GM23338 (cell line): Measurements from ENCODE around the gene CEACAM4. TPM values are rescaled to one million over a fixed set of nuclear protein-coding genes. Genes with fewer than 3 reads are reported as not detected.

ENCODE experiments used
- ATAC-seq: fragments of 200-7000 bp; cut with Tn5 transposase; 3 replicates; pipeline ENCODE4 v1.9.1; 2020
- DNase-seq: peaks from one replicate; pipeline ENCODE4 v3.0.0-alpha.2; 2015; ENCODE audit warnings: low spot score
- H2AFZ ChIP-seq: fragments of 200-600 bp; sonication (generic); 2 replicates; pipeline ENCODE4 v1.8.0; 2016; ENCODE audit warnings: antibody characterized with exemption, mild to moderate bottlenecking, moderate library complexity
- H3F3A ChIP-seq: fragments of 200-600 bp; sonication (generic); replicated peaks from 2 replicates; pipeline ENCODE4 v1.8.0; 2017; ENCODE audit warnings: antibody characterized with exemption, mixed run types, low read depth
- H3K27ac ChIP-seq: fragments of 200-600 bp; sonication (generic); 2 replicates; pipeline ENCODE4 v1.6.1; 2016; ENCODE audit warnings: low read depth
- H3K27me3 ChIP-seq: fragments of 200-600 bp; sonication (generic); 2 replicates; pipeline ENCODE4 v1.8.0; 2016; ENCODE audit warnings: mild to moderate bottlenecking, mixed run types, moderate library complexity; ENCODE audit not compliant: insufficient read depth
- H3K36me3 ChIP-seq: fragments of 200-600 bp; sonication (generic); 2 replicates; pipeline ENCODE4 v1.8.0; 2016; ENCODE audit warnings: mild to moderate bottlenecking; ENCODE audit not compliant: insufficient read depth
- H3K4me1 ChIP-seq: fragments of 200-600 bp; sonication (generic); 2 replicates; pipeline ENCODE4 v1.8.0; 2016; ENCODE audit warnings: mild to moderate bottlenecking, moderate library complexity; ENCODE audit not compliant: insufficient read depth
- H3K4me2 ChIP-seq: fragments of 200-600 bp; sonication (generic); 2 replicates; pipeline ENCODE4 v1.7.1; 2017; ENCODE audit warnings: mixed run types
- H3K4me3 ChIP-seq: fragments of 200-600 bp; sonication (generic); 2 replicates; pipeline ENCODE4 v1.6.1; 2016; ENCODE audit warnings: mixed run types
- H3K79me2 ChIP-seq: fragments of 200-600 bp; sonication (generic); replicated peaks from 2 replicates; pipeline ENCODE4 v1.8.0; 2017; ENCODE audit warnings: mild to moderate bottlenecking; ENCODE audit not compliant: insufficient read depth
- H3K9me2 ChIP-seq: fragments of 200-600 bp; sonication (generic); 2 replicates; pipeline ENCODE4 v1.8.0; 2017; ENCODE audit not compliant: insufficient read depth
- H4K20me1 ChIP-seq: fragments of 200-600 bp; sonication (generic); replicated peaks from 2 replicates; pipeline ENCODE4 v1.8.0; 2017; ENCODE audit warnings: mild to moderate bottlenecking; ENCODE audit not compliant: insufficient read depth
- H3K27ac Mint-ChIP-seq: 2 replicates; pipeline ENCODE4 v1.8.0; 2020; ENCODE audit warnings: inconsistent platforms, mild to moderate bottlenecking, moderate library complexity, mixed read lengths
- H3K27me3 Mint-ChIP-seq: 3 replicates; pipeline ENCODE4 v1.8.0; 2022; ENCODE audit warnings: low read depth, mild to moderate bottlenecking, moderate library complexity, mixed read lengths, inconsistent platforms; ENCODE audit not compliant: insufficient read depth, poor library complexity
- H3K36me3 Mint-ChIP-seq: 3 replicates; pipeline ENCODE4 v1.8.0; 2021; ENCODE audit warnings: low read depth, mild to moderate bottlenecking, inconsistent platforms, moderate library complexity, mixed read lengths
- H3K4me1 Mint-ChIP-seq: 3 replicates; pipeline ENCODE4 v1.8.0; 2020; ENCODE audit warnings: mild to moderate bottlenecking, inconsistent platforms, mixed read lengths
- H3K4me3 Mint-ChIP-seq: 3 replicates; pipeline ENCODE4 v1.8.0; 2021; ENCODE audit warnings: moderate library complexity, mild to moderate bottlenecking, inconsistent platforms, mixed read lengths
- H3K9me3 Mint-ChIP-seq: 3 replicates; pipeline ENCODE4 v1.8.0; 2020; ENCODE audit warnings: moderate library complexity, mild to moderate bottlenecking, inconsistent platforms, mixed read lengths
- CREB1 ChIP-seq: fragments of 250-450 bp; sonication (Bioruptor Pico); IDR thresholded peaks from 2 replicates; pipeline ENCODE4 v1.5.0; 2020; ENCODE audit warnings: low read depth, mild to moderate bottlenecking, moderate library complexity
- EZH2phosphoT487 ChIP-seq: fragments of 200-600 bp; sonication (generic); IDR thresholded peaks from one replicate; pipeline ENCODE4 v1.8.1; 2018; ENCODE audit warnings: antibody characterized with exemption; ENCODE audit not compliant: unreplicated experiment
- JUNB ChIP-seq: IDR thresholded peaks from one replicate; pipeline ENCODE4 v1.6.1; 2016; ENCODE audit warnings: antibody characterized with exemption; ENCODE audit not compliant: unreplicated experiment
- NANOG ChIP-seq: IDR thresholded peaks from 2 replicates; pipeline ENCODE4 v1.6.1; 2016; ENCODE audit warnings: antibody characterized with exemption, borderline replicate concordance
- POLR2AphosphoS5 ChIP-seq: IDR thresholded peaks from 2 replicates; pipeline ENCODE4 v1.6.1; 2016; ENCODE audit warnings: antibody characterized with exemption, low read depth
- ZNF114 ChIP-seq: fragments of 250-450 bp; sonication (Bioruptor Pico); IDR thresholded peaks from 2 replicates; pipeline ENCODE4 v1.5.0; 2020; ENCODE audit warnings: mild to moderate bottlenecking, moderate library complexity
- polyA plus RNA-seq: library from polyadenylated mRNA; unstranded; fragments of >200 nt; fragmentation: Nextera tagmentation; extraction: Ambion mirVana; gene quantifications from 2 replicates; pipeline ENCODE4 v1.2.1, GENCODE V29; 2016
- total RNA-seq: library from RNA; depleted of rRNA; stranded (reverse); fragments of >200 nt; shearing (Covaris generic); gene quantifications from 2 replicates; pipeline ENCODE4 v1.2.3, GENCODE V29; 2014
- TF ChIP-seq, protein P1 (sequence below): fragments of 250-450 bp; sonication (Bioruptor Pico); IDR thresholded peaks from 2 replicates; pipeline ENCODE4 v1.5.0; 2020; ENCODE audit warnings: mild to moderate bottlenecking, moderate library complexity
- TF ChIP-seq, protein P2 (sequence below): IDR thresholded peaks from 2 replicates; pipeline ENCODE4 v1.6.1; 2016; ENCODE audit warnings: antibody characterized with exemption

CEACAM4 gene
- total and polyA plus RNA-seq, 2 experiments from 2014 or later = not detected

DNA sequence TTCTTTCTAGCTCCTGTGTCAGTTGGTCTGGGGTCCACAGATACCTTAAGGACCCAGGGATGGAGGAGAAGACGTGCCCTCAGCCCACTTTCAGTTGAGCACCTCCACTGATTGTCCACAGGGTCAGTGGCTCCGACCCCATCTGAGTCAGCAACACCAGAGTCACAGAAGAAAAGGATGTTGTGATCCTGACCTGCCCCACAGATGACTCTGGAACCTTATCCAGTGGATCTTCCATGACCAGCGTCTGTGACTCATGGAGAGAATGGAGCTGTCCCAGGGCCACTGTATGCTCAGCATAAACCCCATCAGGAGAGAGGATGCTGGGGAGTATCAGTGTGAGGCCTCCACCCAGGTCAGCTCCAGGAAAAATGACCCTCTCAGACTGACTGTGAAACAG is 22.0 kb downstream of the CEACAM4 start:
- no peak for DNase-seq
- no peaks in the 10 kb centered on the region for H3K9me2 ChIP-seq
- H3K4me1 Mint-ChIP-seq = peaks cover 7% of the 10 kb centered on the region
- no peaks in the 10 kb centered on the region for H3K9me3 Mint-ChIP-seq
- no peaks in the 10 kb centered on the region for H3K36me3 ChIP-seq
- ATAC-seq = no peak
- H3K4me2 ChIP-seq = no peak overlapping the region
- TF ChIP-seq, protein P1, sequence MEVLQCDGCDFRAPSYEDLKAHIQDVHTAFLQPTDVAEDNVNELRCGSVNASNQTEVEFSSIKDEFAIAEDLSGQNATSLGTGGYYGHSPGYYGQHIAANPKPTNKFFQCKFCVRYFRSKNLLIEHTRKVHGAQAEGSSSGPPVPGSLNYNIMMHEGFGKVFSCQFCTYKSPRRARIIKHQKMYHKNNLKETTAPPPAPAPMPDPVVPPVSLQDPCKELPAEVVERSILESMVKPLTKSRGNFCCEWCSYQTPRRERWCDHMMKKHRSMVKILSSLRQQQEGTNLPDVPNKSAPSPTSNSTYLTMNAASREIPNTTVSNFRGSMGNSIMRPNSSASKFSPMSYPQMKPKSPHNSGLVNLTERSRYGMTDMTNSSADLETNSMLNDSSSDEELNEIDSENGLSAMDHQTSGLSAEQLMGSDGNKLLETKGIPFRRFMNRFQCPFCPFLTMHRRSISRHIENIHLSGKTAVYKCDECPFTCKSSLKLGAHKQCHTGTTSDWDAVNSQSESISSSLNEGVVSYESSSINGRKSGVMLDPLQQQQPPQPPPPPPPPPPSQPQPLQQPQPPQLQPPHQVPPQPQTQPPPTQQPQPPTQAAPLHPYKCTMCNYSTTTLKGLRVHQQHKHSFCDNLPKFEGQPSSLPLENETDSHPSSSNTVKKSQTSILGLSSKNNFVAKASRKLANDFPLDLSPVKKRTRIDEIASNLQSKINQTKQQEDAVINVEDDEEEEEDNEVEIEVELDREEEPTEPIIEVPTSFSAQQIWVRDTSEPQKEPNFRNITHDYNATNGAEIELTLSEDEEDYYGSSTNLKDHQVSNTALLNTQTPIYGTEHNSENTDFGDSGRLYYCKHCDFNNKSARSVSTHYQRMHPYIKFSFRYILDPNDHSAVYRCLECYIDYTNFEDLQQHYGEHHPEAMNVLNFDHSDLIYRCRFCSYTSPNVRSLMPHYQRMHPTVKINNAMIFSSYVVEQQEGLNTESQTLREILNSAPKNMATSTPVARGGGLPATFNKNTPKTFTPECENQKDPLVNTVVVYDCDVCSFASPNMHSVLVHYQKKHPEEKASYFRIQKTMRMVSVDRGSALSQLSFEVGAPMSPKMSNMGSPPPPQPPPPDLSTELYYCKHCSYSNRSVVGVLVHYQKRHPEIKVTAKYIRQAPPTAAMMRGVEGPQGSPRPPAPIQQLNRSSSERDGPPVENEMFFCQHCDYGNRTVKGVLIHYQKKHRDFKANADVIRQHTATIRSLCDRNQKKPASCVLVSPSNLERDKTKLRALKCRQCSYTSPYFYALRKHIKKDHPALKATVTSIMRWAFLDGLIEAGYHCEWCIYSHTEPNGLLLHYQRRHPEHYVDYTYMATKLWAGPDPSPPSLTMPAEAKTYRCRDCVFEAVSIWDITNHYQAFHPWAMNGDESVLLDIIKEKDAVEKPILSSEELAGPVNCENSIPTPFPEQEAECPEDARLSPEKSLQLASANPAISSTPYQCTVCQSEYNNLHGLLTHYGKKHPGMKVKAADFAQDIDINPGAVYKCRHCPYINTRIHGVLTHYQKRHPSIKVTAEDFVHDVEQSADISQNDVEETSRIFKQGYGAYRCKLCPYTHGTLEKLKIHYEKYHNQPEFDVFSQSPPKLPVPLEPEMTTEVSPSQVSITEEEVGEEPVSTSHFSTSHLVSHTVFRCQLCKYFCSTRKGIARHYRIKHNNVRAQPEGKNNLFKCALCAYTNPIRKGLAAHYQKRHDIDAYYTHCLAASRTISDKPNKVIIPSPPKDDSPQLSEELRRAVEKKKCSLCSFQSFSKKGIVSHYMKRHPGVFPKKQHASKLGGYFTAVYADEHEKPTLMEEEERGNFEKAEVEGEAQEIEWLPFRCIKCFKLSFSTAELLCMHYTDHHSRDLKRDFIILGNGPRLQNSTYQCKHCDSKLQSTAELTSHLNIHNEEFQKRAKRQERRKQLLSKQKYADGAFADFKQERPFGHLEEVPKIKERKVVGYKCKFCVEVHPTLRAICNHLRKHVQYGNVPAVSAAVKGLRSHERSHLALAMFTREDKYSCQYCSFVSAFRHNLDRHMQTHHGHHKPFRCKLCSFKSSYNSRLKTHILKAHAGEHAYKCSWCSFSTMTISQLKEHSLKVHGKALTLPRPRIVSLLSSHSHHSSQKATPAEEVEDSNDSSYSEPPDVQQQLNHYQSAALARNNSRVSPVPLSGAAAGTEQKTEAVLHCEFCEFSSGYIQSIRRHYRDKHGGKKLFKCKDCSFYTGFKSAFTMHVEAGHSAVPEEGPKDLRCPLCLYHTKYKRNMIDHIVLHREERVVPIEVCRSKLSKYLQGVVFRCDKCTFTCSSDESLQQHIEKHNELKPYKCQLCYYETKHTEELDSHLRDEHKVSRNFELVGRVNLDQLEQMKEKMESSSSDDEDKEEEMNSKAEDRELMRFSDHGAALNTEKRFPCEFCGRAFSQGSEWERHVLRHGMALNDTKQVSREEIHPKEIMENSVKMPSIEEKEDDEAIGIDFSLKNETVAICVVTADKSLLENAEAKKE (CRISPR knock-in tag) = no peak
- TF ChIP-seq ZNF114 (CRISPR knock-in tag) = no peak
- TF ChIP-seq, protein P2, sequence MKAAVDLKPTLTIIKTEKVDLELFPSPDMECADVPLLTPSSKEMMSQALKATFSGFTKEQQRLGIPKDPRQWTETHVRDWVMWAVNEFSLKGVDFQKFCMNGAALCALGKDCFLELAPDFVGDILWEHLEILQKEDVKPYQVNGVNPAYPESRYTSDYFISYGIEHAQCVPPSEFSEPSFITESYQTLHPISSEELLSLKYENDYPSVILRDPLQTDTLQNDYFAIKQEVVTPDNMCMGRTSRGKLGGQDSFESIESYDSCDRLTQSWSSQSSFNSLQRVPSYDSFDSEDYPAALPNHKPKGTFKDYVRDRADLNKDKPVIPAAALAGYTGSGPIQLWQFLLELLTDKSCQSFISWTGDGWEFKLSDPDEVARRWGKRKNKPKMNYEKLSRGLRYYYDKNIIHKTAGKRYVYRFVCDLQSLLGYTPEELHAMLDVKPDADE = no peak
- TF ChIP-seq JUNB = no peak
- no peak for TF ChIP-seq CREB1
- no peak for TF ChIP-seq EZH2phosphoT487
- TF ChIP-seq POLR2AphosphoS5 = no peak
- TF ChIP-seq NANOG = no peak
- no peak overlapping the region for H2AFZ ChIP-seq
- no peak overlapping the region for H3K27ac ChIP-seq
- H3F3A ChIP-seq = no peaks in the 10 kb centered on the region
- H3K27me3 ChIP-seq = peaks cover 89% of the 10 kb centered on the region
- H3K4me3 ChIP-seq = no peak overlapping the region
- peaks cover 37% of the 10 kb centered on the region for H3K27me3 Mint-ChIP-seq
- H3K36me3 Mint-ChIP-seq = no peaks in the 10 kb centered on the region
- H3K4me3 Mint-ChIP-seq = no peak overlapping the region
- H3K27ac Mint-ChIP-seq = no peak overlapping the region
- peaks cover 1% of the 10 kb centered on the region for H3K4me1 ChIP-seq
- no peaks in the 10 kb centered on the region for H3K79me2 ChIP-seq
- H4K20me1 ChIP-seq = no peaks in the 10 kb centered on the region; the same call in 1 of the 2 replicates
